ENCODE measurements around the gene TMEM123.

Gene TMEM123

GRCh38 chr11:102415304-102415916, 37.2 kb downstream of the TMEM123 start:
- Histone ChIP-seq H3K4me3 (ENCODE audit: low read length) (no peak overlapping the region), H3K27me3 (ENCODE audit: control insufficient read depth, insufficient read depth, low read length) (no peaks in the 10 kb centered on the region), H3K4me1 (ENCODE audit: control insufficient read depth, insufficient read depth, low read length) (peaks cover 7% of the 10 kb centered on the region), H3K9ac (ENCODE audit: low read length) (no peak overlapping the region), H3K9me3 (ENCODE audit: control insufficient read depth, low read length) (no peaks in the 10 kb centered on the region), H3K36me3 (ENCODE audit: control insufficient read depth, insufficient read depth, low read length) (no peaks in the 10 kb centered on the region)

GRCh38 chr11:102414559-102414958, 38.0 kb downstream of the TMEM123 start:
- H3K4me3 ChIP-seq (ENCODE audit: low read length), result no peak overlapping the region
- H3K9ac ChIP-seq (ENCODE audit: low read length), result no peak overlapping the region

GRCh38 chr11:102413497-102413896, 39.1 kb downstream of the TMEM123 start:
- no peak overlapping the region for H3K4me3 ChIP-seq (ENCODE audit: low read length)
- no peaks in the 10 kb centered on the region for H3K36me3 ChIP-seq (ENCODE audit: control insufficient read depth, insufficient read depth, low read length)
- H3K4me1 ChIP-seq (ENCODE audit: control insufficient read depth, insufficient read depth, low read length), result no peaks in the 10 kb centered on the region
- no peak overlapping the region for H3K9ac ChIP-seq (ENCODE audit: low read length)
- H3K27me3 ChIP-seq (ENCODE audit: control insufficient read depth, insufficient read depth, low read length), result no peaks in the 10 kb centered on the region
- H3K9me3 ChIP-seq (ENCODE audit: control insufficient read depth, low read length), result no peaks in the 10 kb centered on the region

More at GRCh38 chr11:102414559-102414958, 38.0 kb downstream of the TMEM123 start:
- no peaks in the 10 kb centered on the region for H3K4me1 ChIP-seq (ENCODE audit: control insufficient read depth, insufficient read depth, low read length)
- no peaks in the 10 kb centered on the region for H3K9me3 ChIP-seq (ENCODE audit: control insufficient read depth, low read length)
- H3K27me3 ChIP-seq (ENCODE audit: control insufficient read depth, insufficient read depth, low read length), result no peaks in the 10 kb centered on the region
- no peaks in the 10 kb centered on the region for H3K36me3 ChIP-seq (ENCODE audit: control insufficient read depth, insufficient read depth, low read length)

DNA sequence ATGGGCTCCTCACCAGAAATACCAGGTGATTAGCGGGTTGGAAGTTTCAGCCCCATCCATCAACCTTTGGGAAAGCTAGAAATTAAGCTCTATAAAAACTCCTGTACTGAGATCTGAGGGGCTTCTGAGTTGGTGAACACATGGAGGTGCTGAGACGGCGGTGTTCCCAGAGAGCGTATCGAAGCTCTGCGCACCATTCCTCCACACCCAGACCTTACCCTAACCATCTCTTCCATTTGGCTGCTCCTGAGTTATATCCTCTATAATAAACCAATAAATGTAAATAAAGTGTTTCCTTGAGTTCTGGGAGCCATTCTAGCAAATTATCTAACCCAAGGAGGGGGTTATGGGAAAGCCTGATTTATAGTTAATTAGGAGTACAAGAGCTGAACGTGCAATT, 41.4 kb downstream of the TMEM123 start:
- H3K4me3 ChIP-seq (ENCODE audit: low read length), result no peak overlapping the region
- H3K9me3 ChIP-seq (ENCODE audit: control insufficient read depth, low read length), result no peaks in the 10 kb centered on the region
- no peak overlapping the region for H3K9ac ChIP-seq (ENCODE audit: low read length)
- no peaks in the 10 kb centered on the region for H3K36me3 ChIP-seq (ENCODE audit: control insufficient read depth, insufficient read depth, low read length)
- H3K27me3 ChIP-seq (ENCODE audit: control insufficient read depth, insufficient read depth, low read length), result no peaks in the 10 kb centered on the region
- H3K4me1 ChIP-seq (ENCODE audit: control insufficient read depth, insufficient read depth, low read length), result no peaks in the 10 kb centered on the region

DNA sequence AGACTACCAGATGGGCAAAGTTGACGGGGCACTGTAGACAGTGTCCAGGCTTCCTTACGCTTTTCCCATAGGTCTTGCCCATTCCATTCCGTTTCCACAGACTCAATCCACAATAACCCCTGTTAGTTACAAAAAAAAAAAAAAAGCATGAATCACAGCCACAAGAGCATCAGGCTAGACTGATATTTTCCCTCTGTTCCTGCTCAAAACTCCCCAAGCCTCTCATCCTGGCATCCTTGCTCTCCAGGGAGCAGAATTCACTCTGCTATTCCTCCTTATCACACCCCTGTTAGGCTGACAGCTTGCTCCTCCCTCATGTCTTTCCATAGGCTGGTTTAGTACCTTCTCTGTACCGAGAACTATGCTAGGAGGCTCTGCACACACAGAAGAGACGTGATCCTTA, 42.2 kb downstream of the TMEM123 start:
- no peaks in the 10 kb centered on the region for H3K36me3 ChIP-seq (ENCODE audit: control insufficient read depth, insufficient read depth, low read length)
- H3K4me1 ChIP-seq (ENCODE audit: control insufficient read depth, insufficient read depth, low read length), result no peaks in the 10 kb centered on the region
- H3K9me3 ChIP-seq (ENCODE audit: control insufficient read depth, low read length), result no peaks in the 10 kb centered on the region
- H3K27me3 ChIP-seq (ENCODE audit: control insufficient read depth, insufficient read depth, low read length), result no peaks in the 10 kb centered on the region
- H3K9ac ChIP-seq (ENCODE audit: low read length), result no peak overlapping the region
- no peak overlapping the region for H3K4me3 ChIP-seq (ENCODE audit: low read length)

DNA sequence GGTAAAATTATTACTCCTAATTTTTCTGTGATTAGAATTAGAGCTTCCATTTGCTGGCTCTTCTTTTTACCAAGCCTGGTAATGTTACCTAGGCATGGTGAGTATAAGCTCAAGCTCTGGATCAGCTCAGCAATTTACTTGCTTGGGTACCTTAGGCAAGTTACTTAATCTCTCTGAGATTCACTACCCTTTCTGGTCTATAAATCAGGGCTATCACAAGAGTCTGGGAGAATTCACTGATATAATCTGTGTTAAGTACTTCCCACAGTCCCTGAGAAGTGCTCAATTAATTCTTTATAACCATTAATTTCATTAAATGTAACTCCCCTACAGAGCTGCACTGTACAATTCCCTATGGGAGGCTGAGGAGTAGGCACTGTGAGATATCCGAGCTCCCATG, 44.2 kb downstream of the TMEM123 start:
- Histone ChIP-seq H3K27me3 (ENCODE audit: control insufficient read depth, insufficient read depth, low read length) (no peaks in the 10 kb centered on the region), H3K36me3 (ENCODE audit: control insufficient read depth, insufficient read depth, low read length) (no peaks in the 10 kb centered on the region), H3K4me3 (ENCODE audit: low read length) (no peak overlapping the region), H3K4me1 (ENCODE audit: control insufficient read depth, insufficient read depth, low read length) (no peaks in the 10 kb centered on the region), H3K9ac (ENCODE audit: low read length) (no peak overlapping the region), H3K9me3 (ENCODE audit: control insufficient read depth, low read length) (no peaks in the 10 kb centered on the region)

GRCh38 chr11:102407901-102408300, 44.7 kb downstream of the TMEM123 start:
- H3K36me3 ChIP-seq (ENCODE audit: control insufficient read depth, insufficient read depth, low read length), result no peaks in the 10 kb centered on the region
- H3K4me3 ChIP-seq (ENCODE audit: low read length), result no peak overlapping the region
- H3K4me1 ChIP-seq (ENCODE audit: control insufficient read depth, insufficient read depth, low read length), result no peaks in the 10 kb centered on the region
- no peak overlapping the region for H3K9ac ChIP-seq (ENCODE audit: low read length)
- no peaks in the 10 kb centered on the region for H3K27me3 ChIP-seq (ENCODE audit: control insufficient read depth, insufficient read depth, low read length)
- H3K9me3 ChIP-seq (ENCODE audit: control insufficient read depth, low read length), result no peaks in the 10 kb centered on the region

- Histone ChIP-seq H3K9me3 (ENCODE audit: control insufficient read depth, low read length) (no peaks in the 10 kb centered on the region), H3K4me3 (ENCODE audit: low read length) (no peak overlapping the region), H3K4me1 (ENCODE audit: control insufficient read depth, insufficient read depth, low read length) (no peaks in the 10 kb centered on the region), H3K36me3 (ENCODE audit: control insufficient read depth, insufficient read depth, low read length) (no peaks in the 10 kb centered on the region), H3K9ac (ENCODE audit: low read length) (no peak overlapping the region), H3K27me3 (ENCODE audit: control insufficient read depth, insufficient read depth, low read length) (no peaks in the 10 kb centered on the region)
Measured at GRCh38 chr11:102406099-102406498, 46.5 kb downstream of the TMEM123 start.

DNA sequence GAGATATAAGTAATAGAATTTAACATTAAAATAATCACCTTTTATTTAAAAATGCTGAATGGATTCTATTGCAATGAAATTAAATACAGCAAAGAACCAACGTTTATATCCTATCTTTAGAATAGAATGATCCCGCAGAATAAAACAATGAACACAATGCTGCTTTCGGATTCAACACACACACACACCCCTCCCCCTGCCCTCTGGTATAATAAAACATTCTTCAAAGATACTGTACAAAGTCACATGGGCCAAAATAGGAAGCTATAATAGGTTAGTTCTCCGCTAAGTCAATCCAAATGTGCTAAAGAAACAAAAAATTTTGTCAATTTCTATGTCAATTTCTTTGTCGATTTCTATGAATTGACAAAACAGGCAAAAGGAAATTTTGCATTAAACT, 47.1 kb downstream of the TMEM123 start:
- H3K36me3 ChIP-seq (ENCODE audit: control insufficient read depth, insufficient read depth, low read length), result no peaks in the 10 kb centered on the region
- no peak overlapping the region for H3K9ac ChIP-seq (ENCODE audit: low read length)
- no peaks in the 10 kb centered on the region for H3K4me1 ChIP-seq (ENCODE audit: control insufficient read depth, insufficient read depth, low read length)
- H3K9me3 ChIP-seq (ENCODE audit: control insufficient read depth, low read length), result no peaks in the 10 kb centered on the region
- no peak overlapping the region for H3K4me3 ChIP-seq (ENCODE audit: low read length)
- H3K27me3 ChIP-seq (ENCODE audit: control insufficient read depth, insufficient read depth, low read length), result no peaks in the 10 kb centered on the region

- Histone ChIP-seq H3K27me3 (ENCODE audit: control insufficient read depth, insufficient read depth, low read length) (no peaks in the 10 kb centered on the region), H3K4me1 (ENCODE audit: control insufficient read depth, insufficient read depth, low read length) (no peaks in the 10 kb centered on the region), H3K9me3 (ENCODE audit: control insufficient read depth, low read length) (no peaks in the 10 kb centered on the region), H3K9ac (ENCODE audit: low read length) (no peak overlapping the region), H3K4me3 (ENCODE audit: low read length) (no peak overlapping the region), H3K36me3 (ENCODE audit: control insufficient read depth, insufficient read depth, low read length) (no peaks in the 10 kb centered on the region)
Measured at GRCh38 chr11:102402548-102402947, 50.0 kb downstream of the TMEM123 start.

- H3K9me3 ChIP-seq (ENCODE audit: control insufficient read depth, low read length), result no peaks in the 10 kb centered on the region
- no peak overlapping the region for H3K9ac ChIP-seq (ENCODE audit: low read length)
- no peaks in the 10 kb centered on the region for H3K36me3 ChIP-seq (ENCODE audit: control insufficient read depth, insufficient read depth, low read length)
- H3K27me3 ChIP-seq (ENCODE audit: control insufficient read depth, insufficient read depth, low read length), result no peaks in the 10 kb centered on the region
- no peak overlapping the region for H3K4me3 ChIP-seq (ENCODE audit: low read length)
- H3K4me1 ChIP-seq (ENCODE audit: control insufficient read depth, insufficient read depth, low read length), result no peaks in the 10 kb centered on the region
Measured at GRCh38 chr11:102401905-102402304, 50.7 kb downstream of the TMEM123 start.

- H3K27me3 ChIP-seq (ENCODE audit: control insufficient read depth, insufficient read depth, low read length), result no peaks in the 10 kb centered on the region
- H3K9ac ChIP-seq (ENCODE audit: low read length), result no peak overlapping the region
- H3K4me3 ChIP-seq (ENCODE audit: low read length), result no peak overlapping the region
- H3K36me3 ChIP-seq (ENCODE audit: control insufficient read depth, insufficient read depth, low read length), result no peaks in the 10 kb centered on the region
- H3K4me1 ChIP-seq (ENCODE audit: control insufficient read depth, insufficient read depth, low read length), result no peaks in the 10 kb centered on the region
- no peaks in the 10 kb centered on the region for H3K9me3 ChIP-seq (ENCODE audit: control insufficient read depth, low read length)
Measured at GRCh38 chr11:102400603-102401002, 52.0 kb downstream of the TMEM123 start.

GRCh38 chr11:102399189-102399588, 53.4 kb downstream of the TMEM123 start:
- H3K36me3 ChIP-seq (ENCODE audit: control insufficient read depth, insufficient read depth, low read length), result no peaks in the 10 kb centered on the region

More at GRCh38 chr11:102399189-102399588, 53.4 kb downstream of the TMEM123 start:
- Histone ChIP-seq H3K9me3 (ENCODE audit: control insufficient read depth, low read length) (no peaks in the 10 kb centered on the region), H3K27me3 (ENCODE audit: control insufficient read depth, insufficient read depth, low read length) (no peaks in the 10 kb centered on the region), H3K4me3 (ENCODE audit: low read length) (no peak overlapping the region), H3K4me1 (ENCODE audit: control insufficient read depth, insufficient read depth, low read length) (no peaks in the 10 kb centered on the region), H3K9ac (ENCODE audit: low read length) (no peak overlapping the region)
